Tibial nerve (tissue), 3 donors: ENCODE results near the gene B3GALT6.

ENCODE experiments used
- CTCF ChIP-seq, 5 experiments: fragments of 200-600 bp in 3 of 5; fragments of 450-650 bp in 2 of 5; sonication (generic) in 3 of 5; IDR thresholded peaks; one replicate each; pipeline ENCODE4 v1.5.1; 2016 to 2019; ENCODE audit warnings: antibody characterized with exemption in 5 of 5, mild to moderate bottlenecking in 3 of 5, moderate library complexity in 2 of 5
- POLR2A ChIP-seq, 2 donors: fragments of 450-650 bp; IDR thresholded peaks; one replicate each; pipeline ENCODE4 v1.6.1; 2017; ENCODE audit warnings: antibody characterized with exemption in 2 of 2, mild to moderate bottlenecking in 2 of 2, moderate library complexity in 2 of 2

GRCh38 chr1:1278620-1279019, 46.6 kb downstream of the B3GALT6 start:
- TF ChIP-seq CTCF (IDR thresholded peaks at IDR 0.05) (no peak), POLR2A (IDR thresholded peaks at IDR 0.05) (no peak)
